Neural crest cell (in vitro differentiated cells): ENCODE measurements around the gene GPHA2. TPM values are rescaled to one million over a fixed set of nuclear protein-coding genes. Genes with fewer than 3 reads are reported as not detected.

Source experiments
- DNase-seq: peaks from one replicate; pipeline ENCODE4 v3.0.0; 2021; ENCODE audit warnings: low read depth, mixed read lengths, low spot score
- H3K27ac Mint-ChIP-seq: one replicate; pipeline ENCODE4 v1.8.0; 2021; ENCODE audit warnings: mild to moderate bottlenecking, mixed read lengths; ENCODE audit not compliant: unreplicated experiment
- H3K27me3 Mint-ChIP-seq: 2 replicates; pipeline ENCODE4 v1.8.0; 2021; ENCODE audit warnings: low read depth, mild to moderate bottlenecking, mixed read lengths
- H3K36me3 Mint-ChIP-seq: 2 replicates; pipeline ENCODE4 v1.8.0; 2021; ENCODE audit warnings: low read depth, mild to moderate bottlenecking, mixed read lengths
- H3K4me1 Mint-ChIP-seq: 2 replicates; pipeline ENCODE4 v1.8.0; 2021; ENCODE audit warnings: mixed read lengths
- H3K4me3 Mint-ChIP-seq: one replicate; pipeline ENCODE4 v1.8.0; 2021; ENCODE audit warnings: mild to moderate bottlenecking, mixed read lengths
- H3K9me3 Mint-ChIP-seq: 2 replicates; pipeline ENCODE4 v1.8.0; 2021; ENCODE audit warnings: mixed read lengths
- microRNA-seq: library from miRNA; unstranded; fragments of <30 nt; microRNA quantifications from one replicate; pipeline ENCODE4, GENCODE V29; 2020
- total RNA-seq: library from RNA; stranded (reverse); gene quantifications from 2 replicates; pipeline ENCODE4 v1.2.1, GENCODE V29; 2021
- TF ChIP-seq, protein P1 (sequence below): fragments of 200-600 bp; sonication (generic); conservative IDR thresholded peaks from 2 replicates; pipeline ENCODE4 v1.5.0; 2021; ENCODE audit warnings: antibody characterized with exemption, mild to moderate bottlenecking

Gene GPHA2
- total RNA-seq, 1 donor from 2014 or later: not detected

- TF ChIP-seq, protein P1, sequence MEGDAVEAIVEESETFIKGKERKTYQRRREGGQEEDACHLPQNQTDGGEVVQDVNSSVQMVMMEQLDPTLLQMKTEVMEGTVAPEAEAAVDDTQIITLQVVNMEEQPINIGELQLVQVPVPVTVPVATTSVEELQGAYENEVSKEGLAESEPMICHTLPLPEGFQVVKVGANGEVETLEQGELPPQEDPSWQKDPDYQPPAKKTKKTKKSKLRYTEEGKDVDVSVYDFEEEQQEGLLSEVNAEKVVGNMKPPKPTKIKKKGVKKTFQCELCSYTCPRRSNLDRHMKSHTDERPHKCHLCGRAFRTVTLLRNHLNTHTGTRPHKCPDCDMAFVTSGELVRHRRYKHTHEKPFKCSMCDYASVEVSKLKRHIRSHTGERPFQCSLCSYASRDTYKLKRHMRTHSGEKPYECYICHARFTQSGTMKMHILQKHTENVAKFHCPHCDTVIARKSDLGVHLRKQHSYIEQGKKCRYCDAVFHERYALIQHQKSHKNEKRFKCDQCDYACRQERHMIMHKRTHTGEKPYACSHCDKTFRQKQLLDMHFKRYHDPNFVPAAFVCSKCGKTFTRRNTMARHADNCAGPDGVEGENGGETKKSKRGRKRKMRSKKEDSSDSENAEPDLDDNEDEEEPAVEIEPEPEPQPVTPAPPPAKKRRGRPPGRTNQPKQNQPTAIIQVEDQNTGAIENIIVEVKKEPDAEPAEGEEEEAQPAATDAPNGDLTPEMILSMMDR: no peak
- DNase-seq: no peak
- Mint-ChIP-seq H3K27me3 (no peaks in the 10 kb centered on the region), H3K36me3 (no peaks in the 10 kb centered on the region), H3K4me1 (peaks cover 18% of the 10 kb centered on the region), H3K9me3 (no peaks in the 10 kb centered on the region), H3K4me3 (no peak overlapping the region), H3K27ac (no peak overlapping the region)
These were observed 50.1 kb downstream of the GPHA2 start for GRCh38 chr11:64885367-64886286.

Small RNAs within 50 kb of the gene (microRNA-seq; reads per million reads assigned to microRNA genes)
- gene MIR6749 (2.4 reads per million), gene MIR6750 (5.3 reads per million)

Other genes starting within 250 kb of the GPHA2 start
- gene NRXN2, start 212.7 kb downstream of the GPHA2 start, total RNA-seq: 8.5 and 10.0 TPM in 2 replicates
- gene RASGRP2, start 191.8 kb downstream of the GPHA2 start, total RNA-seq: 0.93 and 1.5 TPM in 2 replicates
- gene PYGM, start 175.9 kb downstream of the GPHA2 start, total RNA-seq: 1.2 TPM in 2 replicates
- 578 and 592 TPM in 2 replicates for gene SF1, start 157.4 kb downstream of the GPHA2 start, total RNA-seq
- gene MAP4K2, start 132.7 kb downstream of the GPHA2 start, total RNA-seq: 13.1 and 14.6 TPM in 2 replicates
- gene MEN1, start 125.3 kb downstream of the GPHA2 start, total RNA-seq: 54.8 and 57.9 TPM in 2 replicates
- gene CDC42BPG, start 91.2 kb downstream of the GPHA2 start, total RNA-seq: 3.0 and 3.5 TPM in 2 replicates
- gene EHD1, start 57.3 kb downstream of the GPHA2 start, total RNA-seq: 74.2 and 77.2 TPM in 2 replicates
- 24.1 and 24.8 TPM in 2 replicates for gene ATG2A, start 18.7 kb downstream of the GPHA2 start, total RNA-seq
- gene PPP2R5B, start 11.2 kb downstream of the GPHA2 start, total RNA-seq: 13.4 and 16.5 TPM in 2 replicates
- gene MAJIN, start 36.2 kb upstream of the GPHA2 start, total RNA-seq: not detected in 2 replicates
- gene BATF2, start 61.1 kb upstream of the GPHA2 start, total RNA-seq: 0.21 and 0.30 TPM in 2 replicates
- 112 and 117 TPM in 2 replicates for gene ARL2, start 78.3 kb upstream of the GPHA2 start, total RNA-seq
- gene SNX15, start 91.5 kb upstream of the GPHA2 start, total RNA-seq: 31.7 and 36.5 TPM in 2 replicates
- 32.3 and 32.7 TPM in 2 replicates for gene SAC3D1, start 105.3 kb upstream of the GPHA2 start, total RNA-seq
- gene NAALADL1, start 122.7 kb upstream of the GPHA2 start, total RNA-seq: 0.30 and 0.35 TPM in 2 replicates
- gene CDCA5, start 148.1 kb upstream of the GPHA2 start, total RNA-seq: 83.1 and 84.8 TPM in 2 replicates
- 33.2 and 35.7 TPM in 2 replicates for gene ZFPL1, start 148.3 kb upstream of the GPHA2 start, total RNA-seq
- 76.5 and 94.3 TPM in 2 replicates for gene VPS51, start 160.3 kb upstream of the GPHA2 start, total RNA-seq
- gene TM7SF2, start 176.0 kb upstream of the GPHA2 start, total RNA-seq: 102 and 104 TPM in 2 replicates
- 8.0 and 8.3 TPM in 2 replicates for gene ZNHIT2, start 181.8 kb upstream of the GPHA2 start, total RNA-seq
- 697 and 738 TPM in 2 replicates for gene FAU, start 186.2 kb upstream of the GPHA2 start, total RNA-seq
- gene MRPL49, start 186.4 kb upstream of the GPHA2 start, total RNA-seq: 50.3 and 59.3 TPM in 2 replicates
- 35.1 and 36.7 TPM in 2 replicates for gene SYVN1, start 198.6 kb upstream of the GPHA2 start, total RNA-seq
- not detected in 2 replicates for gene SPDYC, start 234.3 kb upstream of the GPHA2 start, total RNA-seq
- 43.4 and 48.4 TPM in 2 replicates for gene CAPN1, start 246.0 kb upstream of the GPHA2 start, total RNA-seq